ENCODE data around the gene PHC2. TPM values are rescaled to one million over a fixed set of nuclear protein-coding genes. Genes with fewer than 3 reads are reported as not detected.

Gene PHC2
- total RNA-seq, 4 donors from 2014 or later: 77.8 to 81.3 (median 79.5) TPM

DNA sequence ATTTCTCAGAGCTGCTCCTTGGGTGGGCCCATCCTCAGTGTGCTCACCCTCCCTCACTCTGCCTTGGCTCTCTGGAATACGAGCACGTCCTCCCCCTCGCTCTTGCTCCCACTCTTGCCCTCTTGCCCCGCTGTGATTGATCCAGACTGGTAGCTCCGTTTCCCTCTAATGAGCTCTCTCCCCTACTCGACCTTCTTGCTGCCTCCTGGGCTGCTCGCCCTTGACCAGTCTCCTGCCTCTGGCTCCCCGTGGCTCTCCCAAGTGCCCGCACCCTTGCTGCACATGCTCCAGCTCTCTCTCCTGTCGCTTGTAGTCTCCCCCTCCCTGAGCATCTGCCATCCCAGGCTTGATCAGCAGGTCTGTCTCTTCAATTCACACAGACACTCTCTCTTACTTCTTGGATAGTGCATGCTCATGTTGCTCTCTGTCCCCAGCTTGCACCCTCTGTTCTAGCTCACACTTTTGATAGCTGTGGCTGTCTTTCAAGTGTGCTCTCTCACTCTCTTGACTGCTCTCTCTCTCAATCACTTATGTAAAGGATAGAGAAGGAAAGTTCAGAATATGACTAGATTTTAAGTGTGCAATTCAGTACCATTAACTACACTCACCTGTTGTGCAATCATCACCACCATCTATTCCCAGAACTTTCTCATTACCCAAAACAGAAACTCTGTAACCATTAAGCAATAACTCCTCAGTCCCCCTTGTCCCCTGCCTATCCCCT, 51.1 kb downstream of the PHC2 start:
- Histone ChIP-seq H3K9me3 (no peaks in the 10 kb centered on the region), H3K27me3 (no peaks in the 10 kb centered on the region), H3K36me3 (no peaks in the 10 kb centered on the region), H3K27ac (no peak overlapping the region), H3K4me1 (peaks cover 13% of the 10 kb centered on the region), H3K4me3 (no peak overlapping the region)
- WGBS: 73% methylated on average over 10 of the region's 10 CpGs
- TF ChIP-seq POLR2AphosphoS5 (IDR thresholded peaks at IDR 0.05) (no peak), EP300 (IDR thresholded peaks at IDR 0.05) (no peak), POLR2A (IDR thresholded peaks at IDR 0.05) (no peak)
- TF ChIP-seq, protein P1, sequence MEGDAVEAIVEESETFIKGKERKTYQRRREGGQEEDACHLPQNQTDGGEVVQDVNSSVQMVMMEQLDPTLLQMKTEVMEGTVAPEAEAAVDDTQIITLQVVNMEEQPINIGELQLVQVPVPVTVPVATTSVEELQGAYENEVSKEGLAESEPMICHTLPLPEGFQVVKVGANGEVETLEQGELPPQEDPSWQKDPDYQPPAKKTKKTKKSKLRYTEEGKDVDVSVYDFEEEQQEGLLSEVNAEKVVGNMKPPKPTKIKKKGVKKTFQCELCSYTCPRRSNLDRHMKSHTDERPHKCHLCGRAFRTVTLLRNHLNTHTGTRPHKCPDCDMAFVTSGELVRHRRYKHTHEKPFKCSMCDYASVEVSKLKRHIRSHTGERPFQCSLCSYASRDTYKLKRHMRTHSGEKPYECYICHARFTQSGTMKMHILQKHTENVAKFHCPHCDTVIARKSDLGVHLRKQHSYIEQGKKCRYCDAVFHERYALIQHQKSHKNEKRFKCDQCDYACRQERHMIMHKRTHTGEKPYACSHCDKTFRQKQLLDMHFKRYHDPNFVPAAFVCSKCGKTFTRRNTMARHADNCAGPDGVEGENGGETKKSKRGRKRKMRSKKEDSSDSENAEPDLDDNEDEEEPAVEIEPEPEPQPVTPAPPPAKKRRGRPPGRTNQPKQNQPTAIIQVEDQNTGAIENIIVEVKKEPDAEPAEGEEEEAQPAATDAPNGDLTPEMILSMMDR (IDR thresholded peaks at IDR 0.05): no peak
- DNase-seq (ENCODE audit: low spot score in 2 of 2): no peak

DNA sequence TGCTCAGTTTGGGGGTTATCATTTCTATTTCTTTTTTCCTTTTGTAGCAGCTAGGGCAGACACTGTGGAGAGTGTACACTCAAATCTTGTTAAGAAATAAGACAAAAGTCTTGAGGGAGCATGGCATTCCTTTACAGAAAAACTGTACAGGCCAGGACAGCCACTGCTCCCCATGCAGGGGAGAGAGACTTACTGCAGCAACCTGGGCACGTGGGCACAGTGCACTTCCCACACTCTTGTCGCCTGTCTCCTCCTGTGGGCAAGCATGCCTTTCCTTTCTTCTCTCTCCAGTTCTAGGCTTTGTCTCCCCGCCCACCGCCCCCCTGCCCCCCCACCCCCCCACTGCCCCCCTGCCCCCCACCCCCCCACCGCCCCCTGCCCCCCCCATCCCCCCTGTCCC, 51.9 kb downstream of the PHC2 start:
- no peaks in the 10 kb centered on the region for H3K36me3 ChIP-seq
- no peak for DNase-seq (ENCODE audit: low spot score in 2 of 2)
- H3K4me1 ChIP-seq: peaks cover 9% of the 10 kb centered on the region
- 77% methylated on average over 3 of the region's 5 CpGs for WGBS
- no peak for TF ChIP-seq EP300 (IDR thresholded peaks at IDR 0.05)
- TF ChIP-seq POLR2AphosphoS5 (IDR thresholded peaks at IDR 0.05): no peak
- no peak for TF ChIP-seq POLR2A (IDR thresholded peaks at IDR 0.05)
- TF ChIP-seq, protein P1 (IDR thresholded peaks at IDR 0.05): no peak
- no peak overlapping the region for H3K27ac ChIP-seq
- H3K4me3 ChIP-seq: no peak overlapping the region
- H3K27me3 ChIP-seq: no peaks in the 10 kb centered on the region
- no peaks in the 10 kb centered on the region for H3K9me3 ChIP-seq

DNA sequence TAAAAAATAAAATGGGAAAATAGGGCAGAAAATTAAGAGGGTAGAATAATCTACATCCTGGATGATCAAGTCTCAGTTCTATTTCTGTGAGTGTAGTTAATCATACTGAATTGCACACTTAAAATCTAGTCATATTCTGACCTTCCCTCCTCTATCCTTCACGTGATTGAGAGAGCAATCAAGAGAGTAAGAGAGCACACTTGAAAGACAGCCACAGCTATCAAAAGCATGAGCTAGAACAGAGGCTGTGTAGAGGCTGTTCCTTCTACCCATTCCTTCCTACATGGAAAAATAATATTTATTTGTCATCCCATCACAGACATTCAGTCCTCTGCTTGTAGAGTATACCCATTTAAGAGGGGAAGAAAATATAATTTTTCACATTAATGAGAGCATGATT, 52.4 kb downstream of the PHC2 start:
- H3K36me3 ChIP-seq: no peaks in the 10 kb centered on the region
- no peaks in the 10 kb centered on the region for H3K9me3 ChIP-seq
- peaks cover 9% of the 10 kb centered on the region for H3K4me1 ChIP-seq
- H3K27me3 ChIP-seq: no peaks in the 10 kb centered on the region
- H3K4me3 ChIP-seq: no peak overlapping the region
- WGBS: 55% methylated on average over 1 of the region's 1 CpG
- DNase-seq (ENCODE audit: low spot score in 2 of 2): no peak
- no peak overlapping the region for H3K27ac ChIP-seq
- TF ChIP-seq, protein P1 (IDR thresholded peaks at IDR 0.05): no peak
- no peak for TF ChIP-seq EP300 (IDR thresholded peaks at IDR 0.05)
- TF ChIP-seq POLR2AphosphoS5 (IDR thresholded peaks at IDR 0.05): no peak
- no peak for TF ChIP-seq POLR2A (IDR thresholded peaks at IDR 0.05)

DNA sequence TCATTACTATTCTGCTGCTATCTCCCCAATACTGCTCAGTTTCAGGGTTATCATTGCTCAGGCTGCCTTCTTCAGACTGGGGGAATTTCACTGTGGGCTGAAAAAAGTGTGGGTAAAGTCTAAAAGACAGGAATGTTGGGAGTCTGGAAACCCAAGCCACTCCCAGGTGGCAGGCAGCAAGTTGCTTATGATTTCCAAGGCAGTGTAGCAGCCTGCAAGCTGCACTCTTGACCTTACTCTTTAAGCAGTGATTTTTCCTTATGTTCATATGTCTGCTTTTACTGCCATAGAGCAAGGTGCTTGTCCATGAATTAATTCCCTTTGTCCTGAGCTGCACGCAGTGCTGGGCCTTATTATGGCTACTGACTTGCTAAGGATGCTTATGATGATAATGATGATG, 53.1 kb downstream of the PHC2 start:
- H3K4me1 ChIP-seq: peaks cover 9% of the 10 kb centered on the region
- 71% methylated on average over 1 of the region's 1 CpG for WGBS
- no peaks in the 10 kb centered on the region for H3K36me3 ChIP-seq
- H3K9me3 ChIP-seq: no peaks in the 10 kb centered on the region
- DNase-seq (ENCODE audit: low spot score in 2 of 2): no peak
- no peaks in the 10 kb centered on the region for H3K27me3 ChIP-seq
- H3K27ac ChIP-seq: no peak overlapping the region
- TF ChIP-seq EP300 (IDR thresholded peaks at IDR 0.05) (no peak), POLR2A (IDR thresholded peaks at IDR 0.05) (no peak), POLR2AphosphoS5 (IDR thresholded peaks at IDR 0.05) (no peak)
- TF ChIP-seq, protein P1 (IDR thresholded peaks at IDR 0.05): no peak
- no peak overlapping the region for H3K4me3 ChIP-seq

DNA sequence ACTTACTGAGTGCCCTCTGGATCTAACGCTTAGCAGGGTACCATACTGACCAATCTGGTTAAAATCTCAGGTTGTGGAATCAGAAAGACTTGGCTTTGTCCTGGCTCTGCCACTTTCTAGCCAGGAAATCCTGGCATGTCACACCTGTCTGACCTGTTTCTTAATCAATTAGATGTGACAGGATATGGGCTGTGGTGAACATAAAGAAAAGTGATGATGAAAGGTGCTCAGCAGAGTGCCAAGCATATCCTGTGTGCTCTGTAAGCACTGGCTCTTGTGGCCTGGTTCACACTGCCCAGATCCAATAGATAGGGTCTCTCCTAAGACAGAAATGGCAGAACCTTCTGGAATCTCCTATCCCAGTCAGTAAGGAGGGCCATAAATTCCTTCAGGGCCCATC, 53.9 kb downstream of the PHC2 start:
- no peaks in the 10 kb centered on the region for H3K27me3 ChIP-seq
- TF ChIP-seq POLR2AphosphoS5 (IDR thresholded peaks at IDR 0.05): no peak
- no peak for TF ChIP-seq POLR2A (IDR thresholded peaks at IDR 0.05)
- TF ChIP-seq, protein P1 (IDR thresholded peaks at IDR 0.05): no peak
- TF ChIP-seq EP300 (IDR thresholded peaks at IDR 0.05): no peak
- no peak overlapping the region for H3K4me3 ChIP-seq
- H3K36me3 ChIP-seq: peaks cover 2% of the 10 kb centered on the region
- no peaks in the 10 kb centered on the region for H3K9me3 ChIP-seq
- WGBS: 40% methylated on average over 1 of the region's 1 CpG
- DNase-seq (ENCODE audit: low spot score in 2 of 2): no peak
- no peak overlapping the region for H3K27ac ChIP-seq
- peaks cover 9% of the 10 kb centered on the region for H3K4me1 ChIP-seq
